SU-DHL-6 (cell line): ENCODE data around the gene ALDH1A1.

Source experiments
- H2AFZ ChIP-seq: fragments of 200-600 bp; sonication (generic); 2 replicates; pipeline ENCODE4 v1.6.1; 2014; ENCODE audit warnings: low read depth, mild to moderate bottlenecking, moderate library complexity, mixed read lengths, antibody characterized with exemption, low read length; ENCODE audit not compliant: severe bottlenecking
- H3F3A ChIP-seq: fragments of 200-600 bp; shearing (Covaris generic); 2 replicates; pipeline ENCODE4 v1.6.0; 2016; ENCODE audit warnings: antibody characterized with exemption, mild to moderate bottlenecking; ENCODE audit not compliant: insufficient read depth
- H3K27ac ChIP-seq: fragments of 200-600 bp; sonication (generic); 2 replicates; pipeline ENCODE4 v1.5.1; 2016; ENCODE audit warnings: low read depth, mild to moderate bottlenecking, low read length, moderate library complexity, mixed read lengths
- H3K27me3 ChIP-seq: fragments of 200-600 bp; sonication (generic), shearing (Covaris generic); 2 replicates; pipeline ENCODE4 v1.6.0; 2014; ENCODE audit warnings: mild to moderate bottlenecking, low read length
- H3K36me3 ChIP-seq: fragments of 200-600 bp; sonication (generic); 2 replicates; pipeline ENCODE4 v1.6.1; 2014; ENCODE audit warnings: mild to moderate bottlenecking, low read length, mixed read lengths
- H3K4me2 ChIP-seq: fragments of 300-600, 200-600 bp; shearing (Covaris generic), sonication (generic); 2 replicates; pipeline ENCODE4 v1.6.0; 2014; ENCODE audit warnings: low read length, low read depth, mild to moderate bottlenecking; ENCODE audit not compliant: poor library complexity, severe bottlenecking
- H3K4me3 ChIP-seq: fragments of 200-600 bp; sonication (generic); 2 replicates; pipeline ENCODE4 v1.5.1; 2014; ENCODE audit warnings: antibody characterized with exemption, low read length, mild to moderate bottlenecking, mixed read lengths; ENCODE audit not compliant: insufficient read depth, poor library complexity, severe bottlenecking
- H3K79me2 ChIP-seq: fragments of 200-600 bp; sonication (generic); 2 replicates; pipeline ENCODE4 v1.6.1; 2014; ENCODE audit warnings: mild to moderate bottlenecking, low read length, moderate library complexity; ENCODE audit not compliant: insufficient read depth
- H3K9ac ChIP-seq: fragments of 200-600 bp; sonication (generic); 2 replicates; pipeline ENCODE4 v1.7.0; 2014; ENCODE audit warnings: mild to moderate bottlenecking, low read length
- H3K9me2 ChIP-seq: fragments of 200-600 bp; sonication (generic); replicated peaks from 2 replicates; pipeline ENCODE4 v1.6.1; 2014; ENCODE audit warnings: low read length; ENCODE audit not compliant: insufficient read depth
- H3K9me3 ChIP-seq: fragments of 200-600 bp; sonication (generic); 2 replicates; pipeline ENCODE4 v1.6.1; 2014; ENCODE audit warnings: low read length, mixed read lengths; ENCODE audit not compliant: insufficient read depth
- H4K20me1 ChIP-seq: fragments of 200-600 bp; sonication (generic); 2 replicates; pipeline ENCODE4 v1.6.1; 2014; ENCODE audit warnings: low read depth, mild to moderate bottlenecking, antibody characterized with exemption, low read length, moderate library complexity, mixed read lengths
- CTCF ChIP-seq: fragments of 200-600 bp; sonication (generic); IDR thresholded peaks from one replicate; pipeline ENCODE4 v1.5.1; 2017; ENCODE audit warnings: antibody characterized with exemption, mild to moderate bottlenecking, low read length, moderate library complexity; ENCODE audit not compliant: insufficient read depth, poor library complexity, severe bottlenecking
- EZH2phosphoT487 ChIP-seq: fragments of 200-600 bp; sonication (generic), shearing (Covaris generic); conservative IDR thresholded peaks from 2 replicates; pipeline ENCODE4 v1.6.1; 2018; ENCODE audit warnings: mild to moderate bottlenecking, antibody characterized with exemption, low read length, moderate library complexity, mixed read lengths

ALDH1A1 gene

GRCh38 chr9:72919246-72919945 lies 33.5 kb downstream of the ALDH1A1 start:
- Histone ChIP-seq H3K27ac (no peak overlapping the region), H4K20me1 (no peaks in the 10 kb centered on the region), H3K4me2 (no peak overlapping the region), H3K79me2 (no peaks in the 10 kb centered on the region), H3K9me2 (no peaks in the 10 kb centered on the region), H2AFZ (no peak overlapping the region), H3F3A (no peaks in the 10 kb centered on the region), H3K4me3 (no peak overlapping the region), H3K36me3 (no peaks in the 10 kb centered on the region), H3K27me3 (no peaks in the 10 kb centered on the region), H3K9ac (no peak overlapping the region), H3K9me3 (no peaks in the 10 kb centered on the region)
- no peak for TF ChIP-seq CTCF
- no peak for TF ChIP-seq EZH2phosphoT487

GRCh38 chr9:72917892-72918509 lies 34.9 kb downstream of the ALDH1A1 start:
- Histone ChIP-seq H3K9me3 (no peaks in the 10 kb centered on the region), H4K20me1 (no peaks in the 10 kb centered on the region), H3K27me3 (no peaks in the 10 kb centered on the region), H3K9ac (no peak overlapping the region), H3K79me2 (no peaks in the 10 kb centered on the region), H3K4me3 (no peak overlapping the region), H3F3A (no peaks in the 10 kb centered on the region), H2AFZ (no peak overlapping the region), H3K9me2 (no peaks in the 10 kb centered on the region), H3K27ac (no peak overlapping the region), H3K36me3 (no peaks in the 10 kb centered on the region), H3K4me2 (no peak overlapping the region)
- TF ChIP-seq CTCF (no peak), EZH2phosphoT487 (no peak)

GRCh38 chr9:72915659-72916058 lies 37.2 kb downstream of the ALDH1A1 start:
- Histone ChIP-seq H3K9me2 (no peaks in the 10 kb centered on the region), H4K20me1 (no peaks in the 10 kb centered on the region), H3K4me2 (no peak overlapping the region), H3F3A (no peaks in the 10 kb centered on the region), H3K27me3 (no peaks in the 10 kb centered on the region), H3K27ac (no peak overlapping the region), H3K9me3 (no peaks in the 10 kb centered on the region), H3K9ac (no peak overlapping the region), H3K36me3 (no peaks in the 10 kb centered on the region), H3K4me3 (no peak overlapping the region), H3K79me2 (no peaks in the 10 kb centered on the region), H2AFZ (no peak overlapping the region)
- TF ChIP-seq EZH2phosphoT487: no peak
- no peak for TF ChIP-seq CTCF
